Sigmoid colon (tissue), 7 donors: ENCODE data around the gene METTL21A. TPM values are rescaled to one million over a fixed set of nuclear protein-coding genes. Genes with fewer than 3 reads are reported as not detected.

ENCODE experiments used
- DNase-seq: peaks from one replicate; pipeline ENCODE4 v3.0.0-alpha.2; 2019
- H3K27ac ChIP-seq, 4 donors: fragments of 200-600 bp; sonication (generic); one replicate each; pipeline ENCODE4 v1.5.1; 2016 to 2019; ENCODE audit warnings: mild to moderate bottlenecking in 1 of 4
- H3K27me3 ChIP-seq, 3 donors: fragments of 200-600 bp; sonication (generic); one replicate each; pipeline ENCODE4 v1.5.1; 2019; ENCODE audit warnings: mild to moderate bottlenecking in 1 of 3
- H3K36me3 ChIP-seq, 4 donors: fragments of 200-600 bp; sonication (generic); one replicate each; pipeline ENCODE4 v1.5.1; 2016 to 2019
- H3K4me1 ChIP-seq, 4 donors: fragments of 200-600 bp; sonication (generic); one replicate each; pipeline ENCODE4 v1.5.1; 2017 to 2019
- H3K4me3 ChIP-seq, 4 donors: fragments of 200-600 bp; sonication (generic); one replicate each; pipeline ENCODE4 v1.5.1; 2017 to 2019; ENCODE audit warnings: mild to moderate bottlenecking in 2 of 4, moderate library complexity in 1 of 4
- H3K9me3 ChIP-seq, 4 donors: fragments of 200-600 bp in 3 of 4; sonication (generic) in 3 of 4; one replicate each; pipeline versions ENCODE4 v1.5.1 to v1.6.1; 2013 to 2019
- CTCF ChIP-seq, 4 experiments: fragments of 450-650 bp in 3 of 4; fragments of 200-600 bp in 1 of 4; IDR thresholded peaks; one replicate each; pipeline ENCODE4 v1.5.1; 2016 to 2019; ENCODE audit warnings: antibody characterized with exemption in 4 of 4, mild to moderate bottlenecking in 3 of 4, moderate library complexity in 2 of 4
- EP300 ChIP-seq, 4 donors: sonication (generic); formaldehyde crosslinking; IDR thresholded peaks; one replicate each; pipeline ENCODE4 v1.6.1; 2017; ENCODE audit warnings: antibody characterized with exemption in 4 of 4
- POLR2A ChIP-seq, 2 donors: fragments of 450-650 bp; IDR thresholded peaks; one replicate each; pipeline ENCODE4 v1.6.1; 2016; ENCODE audit warnings: antibody characterized with exemption in 2 of 2, mild to moderate bottlenecking in 2 of 2, moderate library complexity in 2 of 2
- POLR2AphosphoS5 ChIP-seq, 4 donors: sonication (generic); formaldehyde crosslinking; IDR thresholded peaks; one replicate each; pipeline ENCODE4 v1.6.1; 2017; ENCODE audit warnings: antibody characterized with exemption in 4 of 4
- WGBS, 2 donors: extraction: QIAGEN DNeasy Blood & Tissue Kit; methylation state at CpG; one replicate each; pipeline ENCODE4 v1.1.7; 2013; 5-methylcytosine and 5-hydroxymethylcytosine counted together
- intact Hi-C: fragments of 100-400 bp; cut with DNase I; formaldehyde crosslinking; loops from one replicate; pipeline ENCODE4 v1.15.1; 2023
- polyA plus RNA-seq, 3 donors: library from polyadenylated mRNA; stranded (reverse); fragments of 200-250 nt; gene quantifications; one replicate each; pipeline ENCODE4 v1.2.3, GENCODE V29; 2013
- total RNA-seq, 4 donors: library from RNA; depleted of rRNA; stranded (reverse); fragments of >200 nt; gene quantifications; one replicate each; pipeline ENCODE4 v1.1.0, GENCODE V29; 2016
- donor health status: healthy with polysubstance abuse.
- donor health status: Bipolar disorder and iron deficiency.
- donor health status: healthy.

The METTL21A gene
- total and polyA plus RNA-seq, 7 donors = 12.9 to 43.0 (median 21.0) TPM

- no peak for DNase-seq
- H3K36me3 ChIP-seq = no peaks in the 10 kb centered on the region
- H3K27ac ChIP-seq = no peak overlapping the region
- TF ChIP-seq POLR2A (IDR thresholded peaks at IDR 0.05) = no peak
- TF ChIP-seq EP300 (IDR thresholded peaks at IDR 0.05) = no peak
- TF ChIP-seq POLR2AphosphoS5 (IDR thresholded peaks at IDR 0.05) = no peak
- no peak for TF ChIP-seq CTCF (IDR thresholded peaks at IDR 0.05)
- no peak overlapping the region for H3K4me3 ChIP-seq
- H3K27me3 ChIP-seq = no peaks in the 10 kb centered on the region
- no peaks in the 10 kb centered on the region for H3K9me3 ChIP-seq
- no peaks in the 10 kb centered on the region for H3K4me1 ChIP-seq
- WGBS, 2 donors = 82 to 85% methylated on average over 6 of the region's 6 CpGs
- intact Hi-C loops = no loop called here
Observed at GRCh38 chr2:207670887-207671286, 45.7 kb upstream of the METTL21A start.

GRCh38 chr2:207663870-207664545, 38.8 kb upstream of the METTL21A start:
- H3K4me3 ChIP-seq = no peak overlapping the region
- no peak overlapping the region for H3K27ac ChIP-seq
- H3K36me3 ChIP-seq = no peaks in the 10 kb centered on the region
- 48 to 65% methylated on average over 5 of the region's 5 CpGs for WGBS, 2 donors
- no peaks in the 10 kb centered on the region for H3K27me3 ChIP-seq
- TF ChIP-seq EP300 (IDR thresholded peaks at IDR 0.05) = no peak
- TF ChIP-seq CTCF (IDR thresholded peaks at IDR 0.05) = no peak
- no peak for TF ChIP-seq POLR2A (IDR thresholded peaks at IDR 0.05)
- no peak for TF ChIP-seq POLR2AphosphoS5 (IDR thresholded peaks at IDR 0.05)
- intact Hi-C loops = no loop called here
- H3K4me1 ChIP-seq = no peaks in the 10 kb centered on the region
- DNase-seq = no peak
- no peaks in the 10 kb centered on the region for H3K9me3 ChIP-seq

GRCh38 chr2:207662203-207662602, 37.0 kb upstream of the METTL21A start:
- no peaks in the 10 kb centered on the region for H3K9me3 ChIP-seq
- H3K4me3 ChIP-seq = no peak overlapping the region
- DNase-seq = no peak
- no peak for TF ChIP-seq POLR2AphosphoS5 (IDR thresholded peaks at IDR 0.05)
- TF ChIP-seq EP300 (IDR thresholded peaks at IDR 0.05) = no peak
- TF ChIP-seq CTCF (IDR thresholded peaks at IDR 0.05) = no peak
- TF ChIP-seq POLR2A (IDR thresholded peaks at IDR 0.05) = no peak
- WGBS, 2 donors = 66 to 79% methylated on average over 2 of the region's 2 CpGs
- no peak overlapping the region for H3K27ac ChIP-seq
- no peaks in the 10 kb centered on the region for H3K4me1 ChIP-seq
- intact Hi-C loops = no loop called here
- no peaks in the 10 kb centered on the region for H3K36me3 ChIP-seq
- no peaks in the 10 kb centered on the region for H3K27me3 ChIP-seq

GRCh38 chr2:207660994-207661393, 35.8 kb upstream of the METTL21A start:
- TF ChIP-seq POLR2AphosphoS5 (IDR thresholded peaks at IDR 0.05) (no peak), POLR2A (IDR thresholded peaks at IDR 0.05) (no peak)
- intact Hi-C loops = no loop called here
- no peaks in the 10 kb centered on the region for H3K36me3 ChIP-seq
- DNase-seq = no peak
- no peaks in the 10 kb centered on the region for H3K4me1 ChIP-seq
- H3K4me3 ChIP-seq = no peak overlapping the region
- H3K9me3 ChIP-seq = no peaks in the 10 kb centered on the region
- 81 to 85% methylated on average over 7 of the region's 7 CpGs for WGBS, 2 donors
- H3K27me3 ChIP-seq = no peaks in the 10 kb centered on the region
- H3K27ac ChIP-seq = no peak overlapping the region

GRCh38 chr2:207658156-207658555, 33.0 kb upstream of the METTL21A start:
- TF ChIP-seq POLR2AphosphoS5 (IDR thresholded peaks at IDR 0.05) = no peak
- TF ChIP-seq EP300 (IDR thresholded peaks at IDR 0.05) = no peak
- no peak for TF ChIP-seq POLR2A (IDR thresholded peaks at IDR 0.05)
- no peak for TF ChIP-seq CTCF (IDR thresholded peaks at IDR 0.05)
- intact Hi-C loops = no loop called here
- Histone ChIP-seq H3K27ac (no peak overlapping the region), H3K4me1 (no peaks in the 10 kb centered on the region), H3K36me3 (no peaks in the 10 kb centered on the region), H3K9me3 (no peaks in the 10 kb centered on the region), H3K4me3 (no peak overlapping the region), H3K27me3 (no peaks in the 10 kb centered on the region)
- WGBS, 2 donors = 87 to 90% methylated on average over 4 of the region's 4 CpGs
- no peak for DNase-seq
